Measurements from ENCODE around the gene CDH18. TPM values are rescaled to one million over a fixed set of nuclear protein-coding genes. Genes with fewer than 3 reads are reported as not detected.

The CDH18 gene
- total and polyA plus RNA-seq, 2 of the 13 experiments (the other 11 are each of a cell fraction or from before 2014, with no cell fraction given) = not detected

GRCh38 chr5:19713740-19714139, 274.3 kb downstream of the CDH18 start:
- CTCF ChIA-PET (ENCODE audit: low intra/inter-chr PET ratio, low total read pairs) = no interaction called here
- BruUV-seq (replicated peaks) = no TSS peak
- FAIRE-seq = no peak
- TF ChIP-seq RBM22 (optimal IDR thresholded peaks at IDR 0.05; ENCODE audit: low read length) (no peak), RERE (CRISPR knock-in tag; IDR thresholded peaks at IDR 0.05; ENCODE audit: low read depth) (no peak), E2F5 (CRISPR knock-in tag; conservative IDR thresholded peaks at IDR 0.05) (no peak), ZNF770 (CRISPR knock-in tag; IDR thresholded peaks at IDR 0.05) (no peak), CAMTA2 (CRISPR knock-in tag; IDR thresholded peaks at IDR 0.05; ENCODE audit: borderline replicate concordance) (no peak), TRIM22 (IDR thresholded peaks at IDR 0.05) (no peak), ZNF12 (CRISPR knock-in tag; IDR thresholded peaks at IDR 0.05) (no peak), RXRA (CRISPR knock-in tag; IDR thresholded peaks at IDR 0.05) (no peak)

More at GRCh38 chr5:19713740-19714139, 274.3 kb downstream of the CDH18 start:
- Histone ChIP-seq H3K36me3 (replicated peaks in 1 of 2; ENCODE audit: control insufficient read depth in 1 of 2, insufficient read depth in 2 of 2, low read length in 2 of 2) (no peaks in the 10 kb centered on the region), H3K9ac (ENCODE audit: insufficient read depth, low read depth, low read length) (no peak overlapping the region), H3K9me3 (ENCODE audit: low read length) (peaks cover 6% of the 10 kb centered on the region; the same call in 1 of the 2 replicates), H3K4me1 (ENCODE audit: insufficient read depth, low read length) (no peaks in the 10 kb centered on the region), H3K27me3 (ENCODE audit: control insufficient read depth in 1 of 2, insufficient read depth in 2 of 2, low read length in 2 of 2) (no peaks in the 10 kb centered on the region), H4K20me1 (ENCODE audit: insufficient read depth, low read length) (no peaks in the 10 kb centered on the region), H2AFZ (ENCODE audit: low read length) (no peak overlapping the region), H3K79me2 (ENCODE audit: insufficient read depth, low read length) (no peaks in the 10 kb centered on the region), H3K27ac (ENCODE audit: extremely low read length, insufficient read depth, low read length) (no peak overlapping the region), H3K4me2 (ENCODE audit: low read depth, low read length) (no peak overlapping the region), H3K4me3 (replicated peaks in 1 of 3; ENCODE audit: insufficient read depth in 1 of 3, low read depth in 2 of 3, low read length in 3 of 3) (no peak overlapping the region)
- POLR2A ChIA-PET = no interaction called here
- whole genome bisulfite sequencing (ENCODE audit: low lambda C conversion rate) = 0% methylated on average over 1 of the region's 1 CpG
- no peak for ATAC-seq
- in situ Hi-C loops (cut with HindIII; ENCODE audit: extremely low pct_ligation_motif_present, low pct_unique_long_range_greater_than_20kb) = no loop called here
- intact Hi-C loops (cut with micrococcal nuclease; ENCODE audit: unreplicated experiment) = no loop called here
- no peak for DNase-seq (ENCODE audit: low spot score)
